ENCODE results near the gene ZNF490.

DNA sequence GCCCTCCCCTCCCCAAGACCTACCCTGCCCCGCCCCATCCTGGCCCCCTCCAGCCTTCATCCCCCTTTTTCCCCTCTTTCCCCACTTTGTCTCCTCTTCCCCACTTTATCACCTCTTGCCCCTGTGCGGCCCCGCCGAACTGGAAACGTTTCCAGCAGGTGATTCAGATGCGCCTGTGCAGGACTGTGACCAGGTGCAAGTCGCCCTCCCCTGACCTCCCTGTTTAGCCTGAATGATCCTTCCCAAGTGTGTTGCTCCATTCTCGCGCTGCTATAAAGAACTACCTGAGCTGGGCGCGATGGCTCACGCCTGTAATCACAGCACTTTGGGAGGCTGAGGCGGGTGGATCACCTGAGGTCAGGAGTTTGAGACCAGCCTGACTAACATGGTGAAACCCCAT is 26.0 kb upstream of the ZNF490 start:
- TF ChIP-seq MAFK (IDR thresholded peaks at IDR 0.05; ENCODE audit: low read depth, low read length) (no peak), MAZ (IDR thresholded peaks at IDR 0.05; ENCODE audit: borderline replicate concordance, low read depth, low read length) (no peak), POLR2A (IDR thresholded peaks at IDR 0.05; ENCODE audit: low read depth, low read length) (no peak), RAD21 (IDR thresholded peaks at IDR 0.05; ENCODE audit: low read length) (no peak), BHLHE40 (IDR thresholded peaks at IDR 0.05; ENCODE audit: low read depth, low read length) (no peak), NFE2L2 (IDR thresholded peaks at IDR 0.05; ENCODE audit: low read depth, low read length) (no peak), CEBPB (IDR thresholded peaks at IDR 0.05; ENCODE audit: low read depth, low read length) (no peak), RCOR1 (IDR thresholded peaks at IDR 0.05; ENCODE audit: insufficient replicate concordance, low read length) (no peak), MXI1 (IDR thresholded peaks at IDR 0.05; ENCODE audit: borderline replicate concordance, low read depth, low read length) (no peak), CHD1 (IDR thresholded peaks at IDR 0.05; ENCODE audit: low read depth, low read length) (no peak), SMC3 (IDR thresholded peaks at IDR 0.05; ENCODE audit: low read depth, low read length) (no peak), RFX5 (IDR thresholded peaks at IDR 0.05; ENCODE audit: low read depth, low read length) (no peak)
- TF ChIP-seq, protein P1, sequence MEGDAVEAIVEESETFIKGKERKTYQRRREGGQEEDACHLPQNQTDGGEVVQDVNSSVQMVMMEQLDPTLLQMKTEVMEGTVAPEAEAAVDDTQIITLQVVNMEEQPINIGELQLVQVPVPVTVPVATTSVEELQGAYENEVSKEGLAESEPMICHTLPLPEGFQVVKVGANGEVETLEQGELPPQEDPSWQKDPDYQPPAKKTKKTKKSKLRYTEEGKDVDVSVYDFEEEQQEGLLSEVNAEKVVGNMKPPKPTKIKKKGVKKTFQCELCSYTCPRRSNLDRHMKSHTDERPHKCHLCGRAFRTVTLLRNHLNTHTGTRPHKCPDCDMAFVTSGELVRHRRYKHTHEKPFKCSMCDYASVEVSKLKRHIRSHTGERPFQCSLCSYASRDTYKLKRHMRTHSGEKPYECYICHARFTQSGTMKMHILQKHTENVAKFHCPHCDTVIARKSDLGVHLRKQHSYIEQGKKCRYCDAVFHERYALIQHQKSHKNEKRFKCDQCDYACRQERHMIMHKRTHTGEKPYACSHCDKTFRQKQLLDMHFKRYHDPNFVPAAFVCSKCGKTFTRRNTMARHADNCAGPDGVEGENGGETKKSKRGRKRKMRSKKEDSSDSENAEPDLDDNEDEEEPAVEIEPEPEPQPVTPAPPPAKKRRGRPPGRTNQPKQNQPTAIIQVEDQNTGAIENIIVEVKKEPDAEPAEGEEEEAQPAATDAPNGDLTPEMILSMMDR (conservative IDR thresholded peaks at IDR 0.05; ENCODE audit: low read depth, low read length) = no peak
- TF ChIP-seq, protein P2, sequence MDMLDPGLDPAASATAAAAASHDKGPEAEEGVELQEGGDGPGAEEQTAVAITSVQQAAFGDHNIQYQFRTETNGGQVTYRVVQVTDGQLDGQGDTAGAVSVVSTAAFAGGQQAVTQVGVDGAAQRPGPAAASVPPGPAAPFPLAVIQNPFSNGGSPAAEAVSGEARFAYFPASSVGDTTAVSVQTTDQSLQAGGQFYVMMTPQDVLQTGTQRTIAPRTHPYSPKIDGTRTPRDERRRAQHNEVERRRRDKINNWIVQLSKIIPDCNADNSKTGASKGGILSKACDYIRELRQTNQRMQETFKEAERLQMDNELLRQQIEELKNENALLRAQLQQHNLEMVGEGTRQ (IDR thresholded peaks at IDR 0.05; ENCODE audit: low read depth, low read length) = no peak
